ENCODE results near the gene RPAP2. TPM values are rescaled to one million over a fixed set of nuclear protein-coding genes. Genes with fewer than 3 reads are reported as not detected.

Gene RPAP2
- total and polyA plus RNA-seq, 7 experiments from 2014 or later: 21.3 to 50.7 (median 29.6) TPM

GRCh38 chr1:92362970-92363369 is 64.1 kb downstream of the RPAP2 start:
- DNase-seq: no peak
- H3K27ac ChIP-seq (ENCODE audit: low read depth, low read length): no peak overlapping the region
- Mint-ChIP-seq H3K4me1 (peaks cover 14 to 54% (median 47%) of the 10 kb centered on the region in 7 donors), H3K27me3 (no peaks in the 10 kb centered on the region), H3K9me3 (no peaks in the 10 kb centered on the region), H3K36me3 (peaks cover 12 to 55% (median 31%) of the 10 kb centered on the region in 5 donors), H3K27ac (peak overlapping the region in 4 of 9 donors; percentile 1 to 33 (median 4)), H3K4me3 (no peak overlapping the region)
- no peak for ATAC-seq
- H3K27me3 ChIP-seq (ENCODE audit: control insufficient read depth in 2 of 2, insufficient read depth in 2 of 2, low read length in 2 of 2): no peaks in the 10 kb centered on the region
- CTCF ChIA-PET: interaction anchor here (1.2 kb wide), 1 partner anchor 19 kb away, joined by 3 read pairs; no protein-coding TSS in a partner anchor
- intact Hi-C loops (cut with micrococcal nuclease): no loop called here
- H3K36me3 ChIP-seq (ENCODE audit: control insufficient read depth in 2 of 3, insufficient read depth in 3 of 3, low read length in 3 of 3): no peaks in the 10 kb centered on the region
- H3K9me3 ChIP-seq (ENCODE audit: control insufficient read depth in 2 of 3, low read length in 3 of 3): no peaks in the 10 kb centered on the region
- POLR2A ChIA-PET: no interaction called here
- peaks cover 5 to 32% of the 10 kb centered on the region in 2 donors for H3K4me1 ChIP-seq (ENCODE audit: control insufficient read depth in 2 of 2, insufficient read depth in 2 of 2, low read length in 2 of 2)
- no peak overlapping the region for H3K4me3 ChIP-seq (ENCODE audit: low read length)

GRCh38 chr1:92363401-92363800 is 64.5 kb downstream of the RPAP2 start:
- intact Hi-C loops (cut with micrococcal nuclease): no loop called here
- Histone ChIP-seq H3K36me3 (ENCODE audit: control insufficient read depth in 2 of 3, insufficient read depth in 3 of 3, low read length in 3 of 3) (no peaks in the 10 kb centered on the region), H3K9me3 (ENCODE audit: control insufficient read depth in 2 of 3, low read length in 3 of 3) (no peaks in the 10 kb centered on the region), H3K27ac (ENCODE audit: low read depth, low read length) (no peak overlapping the region), H3K4me3 (ENCODE audit: low read length) (no peak overlapping the region), H3K27me3 (ENCODE audit: control insufficient read depth in 2 of 2, insufficient read depth in 2 of 2, low read length in 2 of 2) (no peaks in the 10 kb centered on the region), H3K4me1 (ENCODE audit: control insufficient read depth in 2 of 2, insufficient read depth in 2 of 2, low read length in 2 of 2) (peaks cover 5 to 33% of the 10 kb centered on the region in 2 donors)
- POLR2A ChIA-PET: no interaction called here
- H3K4me3 Mint-ChIP-seq: no peak overlapping the region
- CTCF ChIA-PET: interaction anchor here (0.6 to 1.2 kb wide), 2 partner anchors 19 to 188 kb away, joined by 3 read pairs; no protein-coding TSS in a partner anchor
- H3K9me3 Mint-ChIP-seq: no peaks in the 10 kb centered on the region
- H3K27ac Mint-ChIP-seq: peak overlapping the region in 4 of 9 donors; percentile 1 to 33 (median 4)
- H3K36me3 Mint-ChIP-seq: peaks cover 9 to 51% (median 27%) of the 10 kb centered on the region in 5 donors
- H3K4me1 Mint-ChIP-seq: peaks cover 14 to 51% (median 45%) of the 10 kb centered on the region in 7 donors
- no peak for ATAC-seq
- H3K27me3 Mint-ChIP-seq: no peaks in the 10 kb centered on the region
- DNase-seq: no peak

- no peak for DNase-seq
- H3K36me3 ChIP-seq (ENCODE audit: control insufficient read depth in 2 of 3, insufficient read depth in 3 of 3, low read length in 3 of 3): no peaks in the 10 kb centered on the region
- no peaks in the 10 kb centered on the region for H3K9me3 Mint-ChIP-seq
- H3K4me1 ChIP-seq (ENCODE audit: control insufficient read depth in 2 of 2, insufficient read depth in 2 of 2, low read length in 2 of 2): peaks cover 5 to 33% of the 10 kb centered on the region in 2 donors
- CTCF ChIA-PET: no interaction called here
- intact Hi-C loops (cut with micrococcal nuclease): loop anchor here in 1 of 2 donors (5.0 kb wide), 2 partner anchors 48 to 112 kb away; no protein-coding TSS in a partner anchor
- no peak overlapping the region for H3K4me3 ChIP-seq (ENCODE audit: low read length)
- peak; percentile 65 for ATAC-seq
- H3K27me3 Mint-ChIP-seq: no peaks in the 10 kb centered on the region
- H3K4me3 Mint-ChIP-seq: peak overlapping the region in 1 of 10 donors; percentile 18
- H3K27ac Mint-ChIP-seq: peak overlapping the region in 5 of 9 donors; percentile 2 to 71 (median 7)
- POLR2A ChIA-PET: no interaction called here
- no peaks in the 10 kb centered on the region for H3K9me3 ChIP-seq (ENCODE audit: control insufficient read depth in 2 of 3, low read length in 3 of 3)
- peaks cover 0 to 50% (median 27%) of the 10 kb centered on the region in 5 donors for H3K36me3 Mint-ChIP-seq
- no peak overlapping the region for H3K27ac ChIP-seq (ENCODE audit: low read depth, low read length)
- H3K4me1 Mint-ChIP-seq: peaks cover 18 to 53% (median 50%) of the 10 kb centered on the region in 7 donors
- H3K27me3 ChIP-seq (ENCODE audit: control insufficient read depth in 2 of 2, insufficient read depth in 2 of 2, low read length in 2 of 2): no peaks in the 10 kb centered on the region
Measured at GRCh38 chr1:92365378-92366039, 66.7 kb downstream of the RPAP2 start.

- H3K4me1 ChIP-seq (ENCODE audit: control insufficient read depth in 2 of 2, insufficient read depth in 2 of 2, low read length in 2 of 2): peaks cover 5 to 33% of the 10 kb centered on the region in 2 donors
- DNase-seq (no peak), ATAC-seq (no peak)
- Mint-ChIP-seq H3K27me3 (no peaks in the 10 kb centered on the region), H3K4me1 (peaks cover 18 to 53% (median 50%) of the 10 kb centered on the region in 7 donors), H3K27ac (peak overlapping the region in 5 of 9 donors; percentile 4 to 71 (median 34)), H3K4me3 (peak overlapping the region in 1 of 10 donors; percentile 18), H3K9me3 (no peaks in the 10 kb centered on the region), H3K36me3 (peaks cover 0 to 47% (median 26%) of the 10 kb centered on the region in 5 donors)
- CTCF ChIA-PET: interaction anchor here (0.5 to 0.6 kb wide), 2 partner anchors 103 to 369 kb away, joined by 3 read pairs; no protein-coding TSS in a partner anchor
- POLR2A ChIA-PET: interaction anchor here (0.5 kb wide), 1 partner anchor 33 kb away, joined by 3 read pairs; no protein-coding TSS in a partner anchor
- H3K27ac ChIP-seq (ENCODE audit: low read depth, low read length): no peak overlapping the region
- no peaks in the 10 kb centered on the region for H3K36me3 ChIP-seq (ENCODE audit: control insufficient read depth in 2 of 3, insufficient read depth in 3 of 3, low read length in 3 of 3)
- no peaks in the 10 kb centered on the region for H3K27me3 ChIP-seq (ENCODE audit: control insufficient read depth in 2 of 2, insufficient read depth in 2 of 2, low read length in 2 of 2)
- intact Hi-C loops (cut with micrococcal nuclease): loop anchor here in 1 of 2 donors (5.0 kb wide), 2 partner anchors 49 to 111 kb away; no protein-coding TSS in a partner anchor
- no peak overlapping the region for H3K4me3 ChIP-seq (ENCODE audit: low read length)
- no peaks in the 10 kb centered on the region for H3K9me3 ChIP-seq (ENCODE audit: control insufficient read depth in 2 of 3, low read length in 3 of 3)
Measured at GRCh38 chr1:92366040-92366395, 67.2 kb downstream of the RPAP2 start.

GRCh38 chr1:92367496-92367895 is 68.6 kb downstream of the RPAP2 start:
- no peaks in the 10 kb centered on the region for H3K27me3 Mint-ChIP-seq
- peak overlapping the region in 5 of 9 donors; percentile 4 to 53 (median 9) for H3K27ac Mint-ChIP-seq
- POLR2A ChIA-PET: no interaction called here
- ATAC-seq (peak; percentile 57), DNase-seq (peak in 2 of 9 donors; percentile 4 to 13)
- peaks cover 0 to 45% (median 26%) of the 10 kb centered on the region in 5 donors for H3K36me3 Mint-ChIP-seq
- CTCF ChIA-PET: no interaction called here
- Histone ChIP-seq H3K36me3 (ENCODE audit: control insufficient read depth in 2 of 3, insufficient read depth in 3 of 3, low read length in 3 of 3) (no peaks in the 10 kb centered on the region), H3K27ac (ENCODE audit: low read depth, low read length) (no peak overlapping the region), H3K4me3 (ENCODE audit: low read length) (no peak overlapping the region), H3K27me3 (ENCODE audit: control insufficient read depth in 2 of 2, insufficient read depth in 2 of 2, low read length in 2 of 2) (no peaks in the 10 kb centered on the region), H3K9me3 (ENCODE audit: control insufficient read depth in 2 of 3, low read length in 3 of 3) (no peaks in the 10 kb centered on the region), H3K4me1 (ENCODE audit: control insufficient read depth in 2 of 2, insufficient read depth in 2 of 2, low read length in 2 of 2) (peaks cover 5 to 33% of the 10 kb centered on the region in 2 donors)
- intact Hi-C loops (cut with micrococcal nuclease): loop anchor here in 1 of 2 donors (5.0 kb wide), 2 partner anchors 50 to 110 kb away; no protein-coding TSS in a partner anchor
- peaks cover 0 to 1% (median 0%) of the 10 kb centered on the region in 11 donors for H3K9me3 Mint-ChIP-seq
- peaks cover 18 to 57% (median 50%) of the 10 kb centered on the region in 7 donors for H3K4me1 Mint-ChIP-seq
- peak overlapping the region in 5 of 10 donors; percentile 2 to 18 (median 14) for H3K4me3 Mint-ChIP-seq

GRCh38 chr1:92372164-92372563 is 73.3 kb downstream of the RPAP2 start:
- Mint-ChIP-seq H3K4me1 (peaks cover 8 to 39% (median 22%) of the 10 kb centered on the region in 7 donors), H3K9me3 (peaks cover 0 to 3% (median 0%) of the 10 kb centered on the region in 11 donors), H3K27me3 (no peaks in the 10 kb centered on the region), H3K4me3 (no peak overlapping the region), H3K27ac (no peak overlapping the region), H3K36me3 (peaks cover 0 to 38% (median 31%) of the 10 kb centered on the region in 5 donors)
- ATAC-seq (no peak), DNase-seq (no peak)
- no peak overlapping the region for H3K4me3 ChIP-seq (ENCODE audit: low read length)
- peaks cover 7 to 10% of the 10 kb centered on the region in 2 donors for H3K4me1 ChIP-seq (ENCODE audit: control insufficient read depth in 2 of 2, insufficient read depth in 2 of 2, low read length in 2 of 2)
- H3K27me3 ChIP-seq (ENCODE audit: control insufficient read depth in 2 of 2, insufficient read depth in 2 of 2, low read length in 2 of 2): no peaks in the 10 kb centered on the region
- H3K36me3 ChIP-seq (ENCODE audit: control insufficient read depth in 2 of 3, insufficient read depth in 3 of 3, low read length in 3 of 3): no peaks in the 10 kb centered on the region
- no peaks in the 10 kb centered on the region for H3K9me3 ChIP-seq (ENCODE audit: control insufficient read depth in 2 of 3, low read length in 3 of 3)
- H3K27ac ChIP-seq (ENCODE audit: low read depth, low read length): no peak overlapping the region
- ChIA-PET POLR2A (no interaction called here), CTCF (no interaction called here)
- intact Hi-C loops (cut with micrococcal nuclease): no loop called here
